HG03196 (cell line): ENCODE measurements around the gene INVS.
"Not testable (repeated sequence)": the region's sequence is repeated elsewhere in the genome, so short reads cannot be mapped to it uniquely, and the experiment has no call there.

ENCODE experiments used
- ATAC-seq: cut with Tn5 transposase; IDR thresholded peaks from one replicate; pipeline ENCODE4 v1.9.1; 2021; ENCODE audit not compliant: unreplicated experiment

Gene INVS

DNA sequence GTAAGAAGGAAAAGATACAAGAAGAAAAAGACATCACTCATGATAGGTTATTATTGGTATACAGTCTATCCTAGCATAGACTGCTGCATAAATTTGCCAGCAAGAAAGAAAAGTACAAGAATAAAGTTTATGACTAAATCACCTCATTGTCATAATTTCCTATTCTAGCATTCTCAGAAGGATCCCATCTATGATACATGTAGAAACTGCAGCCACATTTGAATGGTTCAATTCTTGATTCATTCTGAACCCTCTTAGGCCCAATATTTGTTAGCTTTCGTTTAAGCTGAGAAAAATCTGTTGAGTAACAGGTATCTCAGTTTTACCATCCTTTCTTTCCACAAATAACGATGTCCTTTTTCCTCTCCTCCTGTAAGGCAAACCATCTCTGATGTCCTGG, 21.2 kb downstream of the INVS start:
- no peak for ATAC-seq

GRCh38 chr9:100125236-100125635, 26.2 kb downstream of the INVS start:
- ATAC-seq: no peak

GRCh38 chr9:100125910-100126309, 26.9 kb downstream of the INVS start:
- no peak for ATAC-seq

DNA sequence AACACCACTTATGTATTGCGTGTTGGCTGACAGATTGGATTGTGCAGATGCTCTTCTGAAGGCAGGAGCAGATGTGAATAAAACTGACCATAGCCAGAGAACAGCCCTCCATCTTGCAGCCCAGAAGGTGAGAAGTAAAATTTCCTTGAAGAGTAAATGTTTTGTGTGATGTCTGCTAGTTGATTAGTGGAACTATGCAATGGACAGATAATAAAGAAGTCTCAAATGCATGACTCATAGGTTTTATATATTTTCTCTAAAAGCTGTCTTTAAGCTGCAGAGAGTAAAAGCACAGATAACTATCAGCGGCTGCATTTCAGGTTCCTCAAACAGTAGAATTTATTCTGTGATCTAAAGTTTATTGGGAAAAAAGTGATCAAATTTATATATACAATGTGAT, 27.4 kb downstream of the INVS start:
- no peak for ATAC-seq

- no peak for ATAC-seq
These were observed 30.7 kb downstream of the INVS start for GRCh38 chr9:100129772-100130171.

GRCh38 chr9:100131216-100131615, 32.2 kb downstream of the INVS start:
- no peak for ATAC-seq

- no peak for ATAC-seq
These were observed 32.9 kb downstream of the INVS start for GRCh38 chr9:100131875-100132430.

- no peak for ATAC-seq
These were observed 35.7 kb downstream of the INVS start for GRCh38 chr9:100134731-100135130.

GRCh38 chr9:100136799-100137198, 37.8 kb downstream of the INVS start:
- not testable (repeated sequence) for ATAC-seq

GRCh38 chr9:100140303-100140702, 41.3 kb downstream of the INVS start:
- not testable (repeated sequence) for ATAC-seq

- ATAC-seq: not testable (repeated sequence)
These were observed 42.8 kb downstream of the INVS start for GRCh38 chr9:100141862-100142261.

- ATAC-seq: not testable (repeated sequence)
These were observed 46.3 kb downstream of the INVS start for GRCh38 chr9:100145167-100145934.

DNA sequence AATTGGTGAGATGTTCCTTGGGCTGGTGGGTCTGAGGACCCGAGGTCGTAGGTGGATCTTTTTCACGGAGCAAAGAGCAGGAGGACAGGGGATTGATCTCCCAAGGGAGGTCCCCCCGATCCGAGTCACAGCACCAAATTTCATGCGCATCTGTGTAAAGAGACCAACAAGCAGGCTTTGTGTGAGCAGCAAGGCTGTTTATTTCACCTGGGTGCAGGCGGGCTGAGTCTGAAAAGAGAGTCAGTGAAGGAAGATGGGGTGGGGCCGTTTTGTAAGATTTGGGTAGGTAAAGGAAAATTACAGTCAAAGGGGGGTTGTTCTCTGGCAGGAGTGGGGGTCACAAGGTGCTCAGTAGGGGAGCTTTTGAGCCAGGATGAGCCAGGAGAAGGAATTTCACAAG, 46.9 kb downstream of the INVS start:
- not testable (repeated sequence) for ATAC-seq

DNA sequence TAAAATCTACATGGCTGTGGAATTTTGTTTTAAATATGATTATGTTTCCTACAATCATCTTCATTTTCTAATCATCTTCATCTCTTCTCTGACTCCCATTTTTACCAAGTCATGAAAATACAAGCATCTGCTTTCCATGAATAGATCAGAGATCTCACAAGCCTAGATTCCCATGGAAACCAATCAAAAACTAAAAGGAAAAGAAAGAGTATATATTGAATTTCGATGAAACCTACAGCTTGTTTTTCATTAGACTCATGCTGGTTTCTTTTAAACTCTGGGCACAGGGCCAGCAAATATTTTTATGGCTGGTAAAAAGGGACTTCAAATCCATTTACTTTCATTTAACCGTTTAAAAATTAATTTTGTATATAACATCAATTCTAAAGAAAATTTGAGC, 51.2 kb downstream of the INVS start:
- no peak for ATAC-seq

DNA sequence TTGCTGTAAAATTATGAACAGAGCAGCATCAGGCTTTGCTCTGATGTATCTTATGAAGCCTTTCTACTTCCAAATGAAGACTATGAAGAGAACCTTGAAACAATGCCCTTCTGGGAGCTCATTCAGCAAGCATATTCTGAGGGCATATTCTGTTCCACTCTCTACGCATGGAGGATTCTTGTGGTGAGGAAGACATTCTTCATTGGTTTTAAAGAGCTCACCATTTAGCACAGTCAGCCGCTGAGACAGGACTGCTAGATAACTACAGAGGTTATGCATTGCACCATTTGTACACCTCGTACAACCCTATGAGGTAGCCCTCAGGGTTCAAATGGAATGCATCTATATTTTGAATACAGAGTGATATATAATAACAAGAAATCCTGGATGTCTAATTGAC, 61.0 kb downstream of the INVS start:
- peak; percentile 58 for ATAC-seq

DNA sequence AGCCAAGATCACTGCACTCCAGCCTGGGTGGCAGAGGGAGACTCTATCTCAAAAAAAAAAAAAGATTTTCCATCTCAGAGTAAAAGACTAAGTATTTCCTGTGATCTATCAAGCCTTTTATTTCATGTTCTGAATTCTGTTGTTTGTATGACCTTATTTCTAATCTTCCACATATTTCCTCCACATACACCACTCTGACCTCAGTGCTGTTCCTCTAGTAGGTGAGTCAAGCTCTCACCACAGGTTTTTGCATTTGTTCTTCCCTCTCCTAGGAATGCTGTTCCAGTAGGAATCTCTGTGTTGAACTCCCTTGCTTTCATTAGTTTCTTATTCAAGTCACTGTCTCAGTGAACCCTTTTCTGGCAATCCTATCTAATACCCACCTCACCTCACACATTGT, 68.1 kb downstream of the INVS start:
- ATAC-seq: no peak

DNA sequence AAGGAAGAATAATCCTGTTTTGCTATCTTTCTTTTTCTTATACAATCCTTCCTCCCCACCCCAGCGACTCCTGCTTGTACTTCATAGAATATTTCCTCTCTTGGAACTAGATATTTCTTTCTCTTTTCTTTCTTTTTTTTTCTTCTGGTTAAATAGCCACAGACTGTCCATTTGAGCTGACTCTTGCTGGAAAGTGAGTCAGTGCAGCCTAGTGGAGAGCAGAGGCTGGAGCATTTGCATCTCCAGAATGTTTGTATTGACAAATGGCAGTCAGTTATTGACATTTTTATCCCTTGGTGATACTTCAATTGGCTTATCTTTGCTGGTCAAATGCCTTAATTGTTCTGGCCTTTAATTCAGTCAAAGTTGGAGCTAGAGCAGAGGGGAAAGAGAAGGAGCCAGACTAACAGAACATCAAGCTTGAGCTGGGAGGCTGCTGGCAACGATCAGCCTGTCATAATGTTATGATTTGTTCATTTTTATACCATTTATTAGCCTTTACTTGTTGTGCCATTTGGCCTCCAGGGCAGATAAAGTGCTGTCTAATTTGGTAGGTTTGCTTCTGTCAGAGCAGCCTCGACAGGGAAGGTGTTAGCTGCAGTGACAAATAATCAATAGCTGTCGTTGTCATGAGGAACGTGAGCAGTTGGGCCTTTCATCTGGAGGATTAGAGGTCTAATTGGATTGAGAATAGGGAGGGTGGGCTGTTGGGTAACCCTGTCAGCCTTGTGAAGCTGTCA, 69.0 kb downstream of the INVS start:
- ATAC-seq: no peak

GRCh38 chr9:100170085-100170484, 71.0 kb downstream of the INVS start:
- no peak for ATAC-seq

DNA sequence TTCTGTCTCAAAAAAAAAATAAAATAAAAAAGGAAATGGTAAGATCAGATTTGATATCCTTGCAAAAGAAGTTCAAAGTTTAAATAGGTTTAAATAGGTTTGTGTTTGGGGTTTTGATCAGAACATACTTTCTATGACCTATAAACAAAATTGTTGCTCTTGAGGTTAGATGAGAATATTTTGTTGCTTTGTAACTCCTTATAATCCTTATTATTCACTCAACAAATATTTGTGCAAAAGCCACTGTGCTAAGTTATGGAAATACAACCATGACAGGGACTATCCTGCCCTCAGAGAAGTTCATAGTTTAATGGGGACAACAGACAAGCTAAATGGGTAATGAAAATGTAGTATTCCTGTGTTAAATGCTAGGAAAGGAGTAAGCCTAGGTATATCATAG, 71.5 kb downstream of the INVS start:
- no peak for ATAC-seq

DNA sequence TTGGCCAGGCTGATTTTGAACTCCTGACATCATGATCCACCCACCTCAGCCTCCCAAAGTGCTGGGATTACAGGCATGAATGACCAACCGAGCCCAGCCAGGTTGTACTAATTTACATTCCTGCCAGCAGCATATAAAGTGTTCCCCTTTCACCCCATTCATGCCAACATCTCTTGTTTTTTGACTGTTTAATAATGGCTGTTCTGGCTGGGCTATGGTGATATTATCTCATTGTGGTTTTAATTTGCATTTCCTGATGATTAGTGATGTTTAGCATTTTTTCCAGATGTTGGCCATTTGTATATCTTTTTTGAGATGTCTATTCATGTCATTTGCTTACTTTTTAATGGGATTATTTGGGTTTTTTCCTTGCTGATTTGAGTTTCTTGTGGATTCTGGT, 87.3 kb downstream of the INVS start:
- no peak for ATAC-seq

DNA sequence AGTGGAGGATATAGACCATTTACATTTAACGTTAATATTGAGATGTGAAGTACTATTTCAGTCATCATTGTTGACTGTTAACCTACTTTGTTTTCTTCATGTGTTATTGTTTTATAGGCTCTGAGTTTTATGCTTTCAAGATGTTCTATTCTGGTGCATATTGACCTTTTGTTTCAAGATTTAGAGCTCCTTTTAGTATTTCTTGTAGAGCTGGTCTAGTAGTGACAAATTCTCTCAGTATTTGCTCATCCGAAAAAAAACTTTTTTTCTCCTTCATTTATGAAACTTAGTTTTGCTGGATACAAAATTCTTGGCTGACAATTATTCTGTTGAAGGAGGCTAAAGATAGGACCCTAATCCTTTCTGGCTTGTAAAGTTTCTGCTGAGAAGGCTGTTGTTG, 91.3 kb downstream of the INVS start:
- ATAC-seq: no peak

- no peak for ATAC-seq
These were observed 92.2 kb downstream of the INVS start for GRCh38 chr9:100191264-100191663.
